Heart left ventricle (tissue), 16 donors: ENCODE data around the gene RASA4B. TPM values are rescaled to one million over a fixed set of nuclear protein-coding genes. Genes with fewer than 3 reads are reported as not detected.
"Not testable (repeated sequence)": the region's sequence is repeated elsewhere in the genome, so short reads cannot be mapped to it uniquely, and the experiment has no call there.

ENCODE experiments used
- ATAC-seq, 4 donors: fragments of 200-7000 bp; cut with Tn5 transposase; one replicate each; pipeline ENCODE4 v1.9.1; 2020 to 2022; ENCODE audit warnings: moderate library complexity in 4 of 4, mild to moderate bottlenecking in 3 of 4, moderate number of reproducible peaks in 1 of 4
- DNase-seq, 5 donors: peaks; one replicate each; pipeline ENCODE4 v3.0.0-alpha.2; 2020
- H3K27ac ChIP-seq, 12 donors: fragments of 200-600 bp; sonication (generic) in 4 of 12; one replicate each; pipeline versions ENCODE4 v1.5.0 to v1.8.0; 2016 to 2022; ENCODE audit warnings: mild to moderate bottlenecking in 2 of 12
- H3K27me3 ChIP-seq, 9 donors: fragments of 200-600 bp; sonication (generic) in 2 of 9; one replicate each; pipeline versions ENCODE4 v1.5.1 to v1.8.0; 2016 to 2022; ENCODE audit warnings: mild to moderate bottlenecking in 3 of 9
- H3K36me3 ChIP-seq, 9 donors: fragments of 200-600 bp; sonication (generic) in 2 of 9; one replicate each; pipeline versions ENCODE4 v1.5.0 to v1.8.0; 2018 to 2022; ENCODE audit warnings: mild to moderate bottlenecking in 2 of 9
- H3K4me1 ChIP-seq, 12 donors: fragments of 200-600 bp; sonication (generic) in 4 of 12; one replicate each; pipeline versions ENCODE4 v1.5.0 to v1.8.0; 2016 to 2022; ENCODE audit warnings: mild to moderate bottlenecking in 3 of 12
- H3K4me3 ChIP-seq, 12 donors: fragments of 200-600 bp; sonication (generic) in 4 of 12; one replicate each; pipeline versions ENCODE4 v1.5.0 to v1.8.0; 2017 to 2022; ENCODE audit warnings: mild to moderate bottlenecking in 9 of 12, moderate library complexity in 4 of 12
- H3K9me3 ChIP-seq, 12 donors: fragments of 200-600 bp; sonication (generic) in 4 of 12; one replicate each; pipeline versions ENCODE4 v1.5.0 to v1.8.0; 2016 to 2022; ENCODE audit warnings: mild to moderate bottlenecking in 1 of 12
- POLR2A ChIP-seq, 2 donors: fragments of 450-650 bp; IDR thresholded peaks; one replicate each; pipeline ENCODE4 v1.6.1; 2017; ENCODE audit warnings: antibody characterized with exemption in 2 of 2, mild to moderate bottlenecking in 2 of 2, moderate library complexity in 2 of 2
- WGBS, 4 donors: extraction: QIAGEN DNeasy Blood & Tissue Kit in 2 of 4; methylation state at CpG; one replicate each; pipeline versions ENCODE4 v1.1.5 to v1.1.7; 2013 to 2018; 5-methylcytosine and 5-hydroxymethylcytosine counted together
- intact Hi-C, 10 donors: fragments of 100-400 bp; cut with DNase I; formaldehyde crosslinking; loops; one replicate each; pipeline versions ENCODE4 v1.11.1 to v1.14.2; 2022
- polyA plus RNA-seq, 2 donors: library from polyadenylated mRNA; stranded (reverse); fragments of 200-250 nt; gene quantifications; one replicate each; pipeline ENCODE4 v1.2.3, GENCODE V29; 2013
- total RNA-seq, 9 donors: library from RNA; depleted of rRNA in 2 of 9; stranded (reverse); fragments of >200 nt in 2 of 9; fragmentation: NEBNext Ultra II Directional in 3 of 9; extraction: Animal tissue kit (Norgen Biotek cat#: 25700) in 3 of 9; gene quantifications; one replicate each; pipeline versions ENCODE4 v1.1.0 to v1.2.4, GENCODE V29; 2016 to 2023
- TF ChIP-seq, protein P1 (sequence below), 12 donors: fragments of 200-600 bp; sonication (generic) in 4 of 12; IDR thresholded peaks; one replicate each; pipeline versions ENCODE4 v1.5.0 to v1.8.0; 2018 to 2022; ENCODE audit warnings: antibody characterized with exemption in 12 of 12, mild to moderate bottlenecking in 5 of 12
- donor health status: ischemic (EF 13 %, LVEDD 7.1; RV severe dilation, severe dysfunction).
- donor health status: healthy with polysubstance abuse.
- donor health status: DM: no; HTN: yes; CAD: no.
- donor health status: DM: no; HTN: no; CAD: no.
- donor health status: ischemic (EF 25% LVEDD 6.9; RV normal size, moderate dysfunction).
- donor health status: ischemic (EF 25% LVEDD 5.7; RV mildly dilated, moderate dysfunction).
- donor health status: healthy.
- donor health status: DM: yes; HTN: yes; CAD: no.
- donor health status: ischemic (EF 35%, LVEDD 5.7; RV mildly dilated, moderate dysfunction).
- donor health status: nonischemic (EF 11% LVEDD 7.7; RV severe dilation, severe dysfunction).
- donor health status: DM: yes; HTN: yes; CAD: no.
- donor health status: PGD.
- donor health status: ischemic (EF 29% LVEDD 5.4; RV normal size, mild dysfunction).
- donor health status: nonischemic (EF 23%, LVEDD 6.1; RV moderate dilation, normal function).

RASA4B gene
- total and polyA plus RNA-seq, 11 donors = 2.7 to 28.1 (median 6.0) TPM

DNA sequence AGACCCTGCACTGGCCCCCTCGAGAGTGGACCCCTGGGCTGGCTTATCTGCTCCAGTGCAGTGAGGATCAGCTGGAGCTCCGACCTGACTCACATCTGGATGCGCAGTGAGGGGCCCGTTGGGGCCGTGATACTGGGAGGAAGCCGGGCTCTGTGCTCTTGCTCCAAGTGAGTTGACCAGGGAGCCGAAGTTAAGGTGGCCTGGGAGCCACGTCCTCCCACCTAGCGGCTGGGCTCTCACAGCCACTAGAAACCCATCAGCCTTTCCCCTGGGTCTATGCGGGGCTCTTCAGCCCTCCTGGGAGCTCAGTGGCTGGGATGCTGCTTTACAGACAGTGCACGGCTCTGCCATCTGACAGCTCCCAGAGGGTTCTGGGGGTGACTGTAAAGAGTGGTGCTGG, 62.0 kb downstream of the RASA4B start:
- ATAC-seq (no peak), DNase-seq (no peak)
- Histone ChIP-seq H3K9me3 (no peaks in the 10 kb centered on the region), H3K27me3 (no peaks in the 10 kb centered on the region), H3K4me1 (peaks cover 0 to 11% (median 0%) of the 10 kb centered on the region in 12 donors), H3K4me3 (no peak overlapping the region), H3K27ac (no peak overlapping the region), H3K36me3 (peaks cover 0 to 44% (median 34%) of the 10 kb centered on the region in 9 donors)
- TF ChIP-seq POLR2A (IDR thresholded peaks at IDR 0.05) = no peak
- TF ChIP-seq, protein P1, sequence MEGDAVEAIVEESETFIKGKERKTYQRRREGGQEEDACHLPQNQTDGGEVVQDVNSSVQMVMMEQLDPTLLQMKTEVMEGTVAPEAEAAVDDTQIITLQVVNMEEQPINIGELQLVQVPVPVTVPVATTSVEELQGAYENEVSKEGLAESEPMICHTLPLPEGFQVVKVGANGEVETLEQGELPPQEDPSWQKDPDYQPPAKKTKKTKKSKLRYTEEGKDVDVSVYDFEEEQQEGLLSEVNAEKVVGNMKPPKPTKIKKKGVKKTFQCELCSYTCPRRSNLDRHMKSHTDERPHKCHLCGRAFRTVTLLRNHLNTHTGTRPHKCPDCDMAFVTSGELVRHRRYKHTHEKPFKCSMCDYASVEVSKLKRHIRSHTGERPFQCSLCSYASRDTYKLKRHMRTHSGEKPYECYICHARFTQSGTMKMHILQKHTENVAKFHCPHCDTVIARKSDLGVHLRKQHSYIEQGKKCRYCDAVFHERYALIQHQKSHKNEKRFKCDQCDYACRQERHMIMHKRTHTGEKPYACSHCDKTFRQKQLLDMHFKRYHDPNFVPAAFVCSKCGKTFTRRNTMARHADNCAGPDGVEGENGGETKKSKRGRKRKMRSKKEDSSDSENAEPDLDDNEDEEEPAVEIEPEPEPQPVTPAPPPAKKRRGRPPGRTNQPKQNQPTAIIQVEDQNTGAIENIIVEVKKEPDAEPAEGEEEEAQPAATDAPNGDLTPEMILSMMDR (IDR thresholded peaks at IDR 0.05) = no peak
- WGBS, 4 donors = 79 to 88% (median 82%) methylated on average over 5 to 11 of the region's 11 CpGs
- intact Hi-C loops = loop anchor here in 1 of 10 donors (10.0 kb wide), 1 partner anchor 51 kb away; no protein-coding TSS in a partner anchor

GRCh38 chr7:102454932-102455331, 62.6 kb downstream of the RASA4B start:
- not testable (repeated sequence) for DNase-seq, H3K27ac ChIP-seq, ATAC-seq, H3K27me3 ChIP-seq, H3K9me3 ChIP-seq, H3K4me3 ChIP-seq
- intact Hi-C loops = loop anchor here in 1 of 10 donors (10.0 kb wide), 1 partner anchor 50 kb away; no protein-coding TSS in a partner anchor
- Histone ChIP-seq H3K4me1 (peaks cover 0 to 11% (median 0%) of the 10 kb centered on the region in 12 donors), H3K36me3 (peaks cover 0 to 44% (median 34%) of the 10 kb centered on the region in 9 donors)
- WGBS, 4 donors = 94 to 95% (median 95%) methylated on average over 10 of the region's 10 CpGs

GRCh38 chr7:102454468-102454867, 63.1 kb downstream of the RASA4B start:
- no peaks in the 10 kb centered on the region for H3K9me3 ChIP-seq
- H3K36me3 ChIP-seq = peaks cover 0 to 43% (median 33%) of the 10 kb centered on the region in 9 donors
- intact Hi-C loops = loop anchor here in 1 of 10 donors (10.0 kb wide), 1 partner anchor 50 kb away; no protein-coding TSS in a partner anchor
- H3K4me1 ChIP-seq = peaks cover 0 to 11% (median 0%) of the 10 kb centered on the region in 12 donors
- no peak for DNase-seq
- H3K4me3 ChIP-seq = no peak overlapping the region
- 69 to 83% (median 75%) methylated on average over 2 to 12 of the region's 12 CpGs for WGBS, 4 donors
- TF ChIP-seq, protein P1 (IDR thresholded peaks at IDR 0.05) = no peak
- TF ChIP-seq POLR2A (IDR thresholded peaks at IDR 0.05) = no peak
- no peak overlapping the region for H3K27ac ChIP-seq
- no peaks in the 10 kb centered on the region for H3K27me3 ChIP-seq
- ATAC-seq = peak in 2 of 4 donors; percentile 3 to 4

DNA sequence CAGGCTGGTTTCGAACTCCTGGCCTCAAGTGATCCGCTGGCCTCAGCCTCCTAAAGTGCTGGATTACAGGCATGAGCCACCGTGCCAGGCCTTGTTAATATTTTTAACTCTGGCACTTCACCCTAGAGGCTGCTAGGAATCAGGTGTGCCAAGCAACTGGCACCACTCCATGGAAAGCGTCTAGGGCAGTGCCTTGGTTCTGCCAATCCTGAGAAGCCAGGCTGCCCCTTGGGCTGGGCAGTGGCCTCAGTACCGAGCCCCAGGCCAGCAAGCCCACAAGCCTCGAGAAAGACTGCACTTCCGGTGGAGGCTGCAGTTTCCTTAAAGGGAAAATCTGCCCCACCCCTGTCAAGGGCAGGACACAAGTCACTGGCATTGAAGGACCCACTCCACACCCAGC, 64.3 kb downstream of the RASA4B start:
- WGBS, 4 donors = 35 to 54% (median 50%) methylated on average over 7 of the region's 7 CpGs
- Histone ChIP-seq H3K36me3 (peaks cover 0 to 32% (median 24%) of the 10 kb centered on the region in 9 donors), H3K4me3 (no peak overlapping the region), H3K27ac (peak overlapping the region in 1 of 12 donors; percentile 4), H3K27me3 (no peaks in the 10 kb centered on the region), H3K4me1 (peaks cover 0 to 11% (median 0%) of the 10 kb centered on the region in 12 donors), H3K9me3 (no peaks in the 10 kb centered on the region)
- peak in 2 of 5 donors; percentile 50 to 70 for DNase-seq
- intact Hi-C loops = loop anchor here in 1 of 10 donors (10.0 kb wide), 1 partner anchor 49 kb away; no protein-coding TSS in a partner anchor
- peak in 3 of 4 donors; percentile 48 to 60 (median 55) for ATAC-seq
- TF ChIP-seq POLR2A (IDR thresholded peaks at IDR 0.05) = no peak
- TF ChIP-seq, protein P1 (IDR thresholded peaks at IDR 0.05) = no peak
